ENCODE results near the gene NCOA1.
"Not testable (repeated sequence)": the region's sequence is repeated elsewhere in the genome, so short reads cannot be mapped to it uniquely, and the experiment has no call there.

NCOA1 gene

DNA sequence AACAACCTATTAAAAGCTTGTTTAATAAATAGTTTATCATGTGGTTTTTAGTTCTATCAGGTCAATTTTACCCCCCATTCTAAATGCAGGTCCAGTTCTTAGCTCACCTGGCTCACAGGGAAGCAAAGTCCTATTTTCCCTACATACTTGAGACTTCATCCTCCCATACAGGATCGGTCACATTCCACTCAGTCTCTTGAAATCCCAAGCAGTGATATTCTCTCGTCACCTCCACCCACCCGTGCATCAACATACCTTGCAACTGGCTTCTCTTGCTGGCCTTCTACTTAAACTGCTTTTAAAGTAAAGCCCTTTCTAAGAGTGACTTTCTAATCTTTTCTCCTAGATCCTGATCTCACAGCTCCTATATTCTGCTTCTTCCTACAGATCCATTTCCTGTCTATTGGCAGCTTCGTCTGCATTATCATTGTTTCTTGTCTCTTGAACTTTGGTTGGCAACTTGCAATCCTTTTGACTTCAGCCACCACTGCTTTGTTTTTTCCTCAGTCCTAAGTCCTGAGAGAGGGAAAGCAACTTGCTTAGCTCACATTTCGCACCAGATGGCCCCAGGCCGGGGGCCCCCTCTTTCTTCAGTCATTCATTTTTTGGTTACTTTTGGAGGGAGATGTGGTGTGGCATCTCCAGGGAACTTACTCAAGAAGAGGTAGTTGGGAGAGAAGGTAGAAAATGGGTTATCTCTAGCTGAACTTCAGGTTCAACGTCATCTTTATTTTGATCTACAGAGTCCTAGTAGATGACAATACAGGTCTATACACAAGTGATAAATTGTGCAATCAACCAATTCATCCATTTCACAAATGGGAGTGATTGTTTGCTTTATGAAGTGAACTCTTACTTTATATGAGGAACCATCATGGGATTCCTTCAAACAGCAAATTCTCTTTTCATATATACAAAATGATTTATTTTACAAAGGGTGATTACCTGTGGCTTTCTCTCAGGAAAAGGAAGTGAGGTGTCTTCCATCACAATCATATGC, 23.9 kb upstream of the NCOA1 start:
- DNase-seq (ENCODE audit: extremely low read depth, low read depth), result no peak
- TF ChIP-seq, protein P1, sequence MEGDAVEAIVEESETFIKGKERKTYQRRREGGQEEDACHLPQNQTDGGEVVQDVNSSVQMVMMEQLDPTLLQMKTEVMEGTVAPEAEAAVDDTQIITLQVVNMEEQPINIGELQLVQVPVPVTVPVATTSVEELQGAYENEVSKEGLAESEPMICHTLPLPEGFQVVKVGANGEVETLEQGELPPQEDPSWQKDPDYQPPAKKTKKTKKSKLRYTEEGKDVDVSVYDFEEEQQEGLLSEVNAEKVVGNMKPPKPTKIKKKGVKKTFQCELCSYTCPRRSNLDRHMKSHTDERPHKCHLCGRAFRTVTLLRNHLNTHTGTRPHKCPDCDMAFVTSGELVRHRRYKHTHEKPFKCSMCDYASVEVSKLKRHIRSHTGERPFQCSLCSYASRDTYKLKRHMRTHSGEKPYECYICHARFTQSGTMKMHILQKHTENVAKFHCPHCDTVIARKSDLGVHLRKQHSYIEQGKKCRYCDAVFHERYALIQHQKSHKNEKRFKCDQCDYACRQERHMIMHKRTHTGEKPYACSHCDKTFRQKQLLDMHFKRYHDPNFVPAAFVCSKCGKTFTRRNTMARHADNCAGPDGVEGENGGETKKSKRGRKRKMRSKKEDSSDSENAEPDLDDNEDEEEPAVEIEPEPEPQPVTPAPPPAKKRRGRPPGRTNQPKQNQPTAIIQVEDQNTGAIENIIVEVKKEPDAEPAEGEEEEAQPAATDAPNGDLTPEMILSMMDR (IDR thresholded peaks at IDR 0.05; ENCODE audit: low read depth, low read length, missing control alignments), result no peak
- H3K4me3 ChIP-seq (replicated peaks; ENCODE audit: low read depth, low read length), result no peak overlapping the region

DNA sequence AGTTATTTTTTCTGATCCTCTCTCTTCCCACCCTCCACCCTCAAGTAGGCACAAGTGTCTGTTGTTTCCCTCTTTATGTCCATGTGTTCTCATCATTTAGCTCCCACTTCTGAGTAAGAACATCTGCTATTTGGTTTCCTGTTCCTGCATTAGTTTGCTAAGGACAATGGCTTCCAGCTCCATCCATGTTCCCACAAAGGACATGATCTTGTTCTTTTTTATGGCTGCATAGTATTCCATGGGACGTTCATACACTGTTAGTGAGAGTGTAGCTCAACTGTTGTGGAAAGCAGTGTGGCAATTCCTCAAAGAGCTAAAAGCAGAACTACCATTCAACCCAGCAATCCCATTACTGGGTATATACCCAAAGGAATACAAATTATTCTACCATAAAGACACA, 22.6 kb upstream of the NCOA1 start:
- not testable (repeated sequence) for DNase-seq (ENCODE audit: extremely low read depth, low read depth); H3K4me3 ChIP-seq (replicated peaks; ENCODE audit: low read depth, low read length)

GRCh38 chr2:24469148-24469650, 21.9 kb upstream of the NCOA1 start:
- TF ChIP-seq, protein P1 (IDR thresholded peaks at IDR 0.05; ENCODE audit: low read depth, low read length, missing control alignments), result no peak
- DNase-seq (ENCODE audit: extremely low read depth, low read depth), result no peak
- H3K4me3 ChIP-seq (replicated peaks; ENCODE audit: low read depth, low read length), result no peak overlapping the region

GRCh38 chr2:24471662-24472061, 19.4 kb upstream of the NCOA1 start:
- TF ChIP-seq, protein P1 (IDR thresholded peaks at IDR 0.05; ENCODE audit: low read depth, low read length, missing control alignments), result no peak
- DNase-seq (ENCODE audit: extremely low read depth, low read depth), result no peak
- no peak overlapping the region for H3K4me3 ChIP-seq (replicated peaks; ENCODE audit: low read depth, low read length)

GRCh38 chr2:24472416-24472815, 18.6 kb upstream of the NCOA1 start:
- TF ChIP-seq, protein P1 (IDR thresholded peaks at IDR 0.05; ENCODE audit: low read depth, low read length, missing control alignments), result no peak

DNA sequence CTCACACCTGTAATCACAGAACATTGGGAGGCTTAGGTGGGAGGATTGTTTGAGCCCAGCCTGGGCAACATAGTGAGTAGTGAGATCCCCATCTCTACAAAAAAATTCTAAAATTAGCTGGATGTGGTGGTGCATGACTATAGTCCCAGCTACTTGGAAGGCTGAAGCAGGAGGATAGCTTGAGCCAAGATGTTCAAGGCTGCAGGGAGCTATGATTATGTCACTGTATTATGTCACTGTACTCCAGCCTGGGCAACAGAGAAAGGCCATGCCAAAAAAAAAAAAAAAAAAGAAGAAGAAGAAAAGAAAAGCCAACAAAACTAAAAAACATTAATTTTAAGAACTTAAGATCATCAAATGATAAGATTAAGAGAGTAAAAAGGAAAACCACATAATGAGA, 17.4 kb upstream of the NCOA1 start:
- H3K4me3 ChIP-seq (replicated peaks; ENCODE audit: low read depth, low read length), result no peak overlapping the region
- TF ChIP-seq, protein P1 (IDR thresholded peaks at IDR 0.05; ENCODE audit: low read depth, low read length, missing control alignments), result no peak
- DNase-seq (ENCODE audit: extremely low read depth, low read depth), result no peak

More at GRCh38 chr2:24472416-24472815, 18.6 kb upstream of the NCOA1 start:
- no peak for DNase-seq (ENCODE audit: extremely low read depth, low read depth)
- no peak overlapping the region for H3K4me3 ChIP-seq (replicated peaks; ENCODE audit: low read depth, low read length)

GRCh38 chr2:24474053-24474452, 17.0 kb upstream of the NCOA1 start:
- no peak for DNase-seq (ENCODE audit: extremely low read depth, low read depth)
- TF ChIP-seq, protein P1 (IDR thresholded peaks at IDR 0.05; ENCODE audit: low read depth, low read length, missing control alignments), result no peak

More at GRCh38 chr2:24474053-24474452, 17.0 kb upstream of the NCOA1 start:
- no peak overlapping the region for H3K4me3 ChIP-seq (replicated peaks; ENCODE audit: low read depth, low read length)
